EH (cell line): ENCODE data around the gene POLN.
A peak's percentile ranks its signal among the peaks of the same experiment; 100 is the strongest.

ENCODE experiments used
- DNase-seq: peaks from one replicate; pipeline ENCODE4 v3.0.0-alpha.2; 2015; ENCODE audit warnings: low read depth

Gene POLN

DNA sequence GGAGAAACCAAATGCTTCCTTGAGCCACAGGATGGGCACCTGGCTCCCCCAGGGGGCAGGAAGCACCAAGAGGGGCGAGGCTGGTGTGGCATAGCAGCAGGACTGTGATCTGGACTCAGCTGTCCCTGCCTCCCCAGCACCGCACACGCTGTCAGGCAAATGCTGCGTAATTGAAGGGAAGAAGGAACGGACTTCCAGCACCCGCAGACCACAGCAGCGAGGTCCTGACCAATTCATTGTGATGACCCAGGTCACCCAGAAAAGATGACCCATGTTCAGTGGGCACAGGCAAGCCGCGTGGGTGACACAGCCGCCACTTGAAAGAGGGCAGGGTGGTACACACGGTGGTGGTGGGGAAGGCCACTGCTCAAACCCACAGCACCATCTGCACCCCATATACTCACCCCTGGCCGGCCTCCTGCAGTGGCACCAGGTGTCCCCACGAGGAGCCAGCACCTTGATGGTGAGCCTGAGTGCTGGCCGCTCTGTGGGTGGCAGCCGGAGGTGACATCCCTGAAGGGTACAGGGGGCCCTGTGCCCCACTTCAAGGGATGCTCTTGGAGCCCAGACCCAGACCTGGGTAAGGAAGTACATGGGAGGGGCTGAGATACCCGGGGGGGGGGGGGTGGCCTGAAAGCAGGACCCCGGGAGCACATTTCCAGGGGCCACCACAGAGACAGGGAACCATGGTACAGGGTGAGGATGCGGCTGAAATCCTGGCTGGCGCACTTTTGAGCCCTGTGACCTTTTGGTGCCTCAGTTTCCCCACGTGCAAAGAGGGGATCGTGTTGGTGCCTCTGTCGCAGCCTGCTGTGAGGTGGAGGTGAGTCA, 171.3 kb downstream of the POLN start:
- no peak for DNase-seq

GRCh38 chr4:2069986-2070385, 171.9 kb downstream of the POLN start:
- no peak for DNase-seq

- DNase-seq = no peak
Measured at GRCh38 chr4:2069161-2069971, 172.6 kb downstream of the POLN start.

DNA sequence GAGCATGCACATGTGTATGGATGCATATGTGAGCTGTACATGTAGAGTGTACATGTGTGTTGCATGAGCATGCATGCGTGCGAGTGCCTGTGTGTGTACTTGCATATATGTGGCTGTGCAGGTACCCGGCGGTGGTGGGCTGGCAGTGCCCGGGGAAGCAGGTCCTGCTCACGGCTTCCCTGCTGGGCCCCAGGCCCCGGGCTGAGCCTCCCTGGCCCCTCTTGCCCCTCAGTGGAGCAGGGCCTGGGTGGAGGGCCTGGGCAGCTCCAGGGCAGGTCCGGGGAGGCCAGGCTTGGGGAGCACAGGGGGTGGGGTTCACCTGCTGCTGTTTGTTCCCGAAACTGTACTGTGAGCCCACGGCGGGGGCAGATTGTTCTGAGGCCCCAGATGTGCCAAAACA, 173.4 kb downstream of the POLN start:
- DNase-seq = no peak

- DNase-seq = no peak
Measured at GRCh38 chr4:2068198-2068470, 173.8 kb downstream of the POLN start.

DNA sequence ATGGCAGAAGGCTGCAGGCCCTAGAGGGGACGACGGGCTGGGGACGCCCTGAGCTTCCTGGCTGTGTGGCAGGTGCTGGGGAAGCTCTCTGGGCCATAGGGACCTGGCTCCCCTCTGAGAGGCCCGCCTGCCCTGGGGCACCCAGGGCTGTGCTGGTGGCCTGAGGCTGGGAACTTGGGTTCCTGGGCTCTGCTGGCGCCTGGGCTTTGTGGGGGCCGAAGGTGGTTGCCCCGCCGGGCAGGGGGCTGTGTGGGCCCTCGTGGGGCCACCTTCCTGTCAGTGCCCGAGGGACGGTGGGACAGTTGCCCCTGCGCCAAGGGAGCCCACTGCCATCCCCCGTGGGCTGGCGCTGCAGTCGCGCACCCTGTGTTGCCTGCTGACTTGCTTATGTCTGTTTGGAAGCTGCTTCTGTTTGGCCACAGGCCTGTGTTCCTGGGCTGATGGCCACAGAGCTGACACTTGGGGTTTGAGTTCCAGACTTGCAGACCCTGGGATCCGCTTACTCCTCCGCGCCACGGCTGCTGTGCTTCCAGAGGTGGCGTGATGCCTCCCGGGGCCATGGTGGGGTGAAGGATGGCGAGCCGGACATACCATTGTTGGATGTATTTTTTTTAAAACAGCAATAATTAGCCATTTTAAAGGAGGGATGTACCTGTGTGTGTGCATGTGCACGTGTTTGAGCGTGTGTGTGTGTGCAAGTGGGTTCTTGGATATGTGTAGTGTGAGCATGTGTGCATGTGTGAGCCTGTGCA, 174.3 kb downstream of the POLN start:
- DNase-seq = no peak

- DNase-seq = no peak
Measured at GRCh38 chr4:2066571-2067445, 175.1 kb downstream of the POLN start.

GRCh38 chr4:2066011-2066551, 175.8 kb downstream of the POLN start:
- DNase-seq = no peak

DNA sequence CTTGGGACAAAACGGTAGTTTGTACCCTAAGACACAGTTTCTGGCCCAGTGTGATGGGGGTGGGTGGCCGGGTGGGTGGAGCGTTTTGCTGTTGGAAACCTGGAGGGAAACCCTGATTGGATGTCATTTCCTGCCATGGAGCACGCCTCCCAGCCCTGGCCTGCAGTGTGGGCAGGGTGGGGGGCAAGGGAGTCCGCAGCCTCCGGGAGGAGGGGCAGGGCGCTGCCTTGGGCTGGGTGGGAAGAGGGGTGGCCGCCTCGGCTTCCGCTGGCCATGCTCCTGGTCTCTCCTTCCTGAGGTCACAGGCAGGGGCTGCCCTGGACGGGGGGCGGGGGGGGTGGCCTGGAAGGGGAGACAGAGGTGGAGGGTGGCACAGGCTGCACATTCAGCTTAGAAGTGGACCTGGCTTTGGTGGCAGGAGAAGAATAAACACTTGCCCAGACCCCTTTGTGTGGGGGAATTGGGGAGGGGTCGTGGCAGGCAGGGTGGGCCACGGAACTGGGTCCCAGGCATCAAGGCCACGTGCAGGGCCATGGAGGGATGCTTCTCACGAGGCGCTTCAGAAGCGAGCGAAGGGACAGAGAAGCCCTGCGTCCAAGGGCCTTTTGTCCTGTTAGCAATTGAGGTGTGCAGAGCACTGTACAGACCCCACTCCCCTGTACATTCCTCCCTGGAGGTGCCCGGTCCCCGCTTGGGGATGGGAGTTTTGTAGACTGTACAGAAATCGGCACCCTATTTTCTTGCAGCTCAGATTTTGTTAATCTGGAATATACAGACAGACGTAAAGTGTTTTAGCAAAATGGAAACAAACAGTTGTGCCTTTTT, 176.6 kb downstream of the POLN start:
- DNase-seq = no peak

- no peak for DNase-seq
Measured at GRCh38 chr4:2064276-2064991, 177.5 kb downstream of the POLN start.

DNA sequence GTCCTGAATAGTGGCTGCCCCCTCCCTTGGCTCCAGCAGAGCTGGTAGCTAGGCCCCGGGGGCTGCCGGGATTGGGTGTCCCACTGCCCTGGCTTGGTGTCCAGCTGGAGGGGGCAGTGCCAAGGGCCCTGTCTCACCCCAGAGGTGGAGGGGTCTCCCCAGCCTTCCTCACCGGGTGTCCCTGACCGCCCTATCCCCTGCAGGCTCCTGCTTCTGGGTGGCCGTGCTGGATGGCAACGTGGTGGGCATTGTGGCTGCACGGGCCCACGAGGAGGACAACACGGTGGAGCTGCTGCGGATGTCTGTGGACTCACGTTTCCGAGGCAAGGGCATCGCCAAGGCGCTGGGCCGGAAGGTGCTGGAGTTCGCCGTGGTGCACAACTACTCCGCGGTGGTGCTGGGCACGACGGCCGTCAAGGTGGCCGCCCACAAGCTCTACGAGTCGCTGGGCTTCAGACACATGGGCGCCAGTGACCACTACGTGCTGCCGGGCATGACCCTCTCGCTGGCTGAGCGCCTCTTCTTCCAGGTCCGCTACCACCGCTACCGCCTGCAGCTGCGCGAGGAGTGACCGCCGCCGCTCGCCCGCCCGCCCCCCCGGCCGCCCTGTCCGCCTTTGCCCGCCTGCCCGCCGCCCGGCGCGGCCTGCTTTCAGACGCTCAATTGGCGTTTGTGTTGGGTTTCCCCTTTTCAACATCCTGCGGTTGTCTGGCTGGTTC, 178.2 kb downstream of the POLN start:
- DNase-seq = no peak

DNA sequence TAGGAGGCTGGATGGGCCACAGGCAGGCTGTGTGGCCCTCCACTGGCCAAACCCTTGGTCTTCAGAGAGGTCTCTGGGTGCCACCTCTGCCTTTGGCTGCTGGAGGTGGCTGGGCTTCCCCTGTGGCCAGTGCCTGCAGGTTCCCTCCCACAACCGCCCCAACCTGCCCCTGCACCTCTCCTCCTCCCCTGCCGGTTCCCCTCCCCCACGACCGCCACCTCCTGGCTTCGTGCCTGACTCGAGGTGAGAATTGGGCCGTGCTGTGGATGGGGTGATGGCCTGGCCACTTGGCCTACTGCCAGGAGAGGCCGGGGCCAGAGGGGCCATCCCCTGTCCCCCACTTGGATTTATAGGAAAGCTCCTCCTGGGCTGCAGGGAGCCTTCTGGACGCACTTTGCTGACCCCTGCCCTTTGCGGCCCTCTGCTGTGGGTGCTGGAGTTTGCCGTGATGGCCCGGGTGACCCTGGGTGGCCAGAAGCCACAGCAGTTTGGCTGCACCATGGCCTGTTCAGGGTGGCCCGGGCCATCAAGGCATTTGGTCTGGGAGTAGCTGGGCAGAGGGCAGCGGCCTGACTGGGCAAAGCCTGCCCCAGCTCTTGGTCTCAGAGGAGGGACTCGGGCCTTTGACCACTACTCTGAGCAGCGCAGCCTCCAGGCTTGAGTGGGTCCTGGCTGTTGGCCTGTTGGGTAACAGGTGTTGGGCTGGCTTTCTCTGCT, 179.0 kb downstream of the POLN start:
- DNase-seq = no peak

- DNase-seq = no peak
Measured at GRCh38 chr4:2062168-2062807, 179.6 kb downstream of the POLN start.

DNA sequence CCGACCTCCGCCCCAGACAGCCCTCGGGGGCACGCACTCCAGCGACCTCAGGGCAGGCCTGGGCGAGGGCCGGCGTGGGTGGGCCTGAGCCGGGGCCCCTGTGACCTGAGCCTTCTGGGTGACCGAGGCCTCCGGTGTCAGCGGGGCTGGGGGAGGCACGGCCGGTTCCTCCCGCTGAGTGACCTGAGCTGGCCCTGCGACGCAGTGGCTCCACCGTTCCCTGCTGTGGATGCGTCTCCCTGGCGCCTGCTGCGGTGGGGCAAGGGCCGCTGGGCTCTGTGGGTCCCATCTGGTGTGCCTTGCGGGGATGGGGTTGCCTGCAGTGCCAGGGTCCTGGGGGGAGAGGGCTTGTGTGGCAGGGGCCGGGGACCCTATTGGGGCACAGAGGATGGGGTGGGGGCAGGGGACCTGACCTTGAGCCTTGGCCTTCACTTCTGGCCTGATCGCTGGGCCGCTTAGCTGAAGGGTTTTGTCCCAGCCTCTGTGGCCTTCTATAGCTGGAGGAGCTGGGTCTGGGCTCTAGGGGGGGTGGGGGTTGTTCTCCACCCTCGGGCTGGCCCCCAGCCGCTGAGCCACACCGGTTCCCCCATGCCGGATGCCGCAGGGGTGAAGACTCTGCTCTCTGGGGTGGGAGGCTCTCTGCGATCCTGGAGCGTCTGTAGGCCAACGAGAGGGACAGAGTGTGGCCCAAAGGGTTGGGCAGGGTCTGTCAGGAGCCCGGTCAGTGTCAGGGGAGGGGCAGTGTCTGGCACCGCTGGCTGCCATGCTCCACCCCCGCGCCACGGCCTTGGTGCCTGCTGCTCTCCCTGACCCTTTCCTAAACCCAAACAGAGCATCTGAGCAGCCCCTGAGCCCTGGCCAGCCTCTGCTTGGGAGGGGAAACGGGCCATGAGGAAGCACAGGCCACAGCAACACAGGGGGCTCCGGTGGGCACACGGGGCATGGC, 180.5 kb downstream of the POLN start:
- DNase-seq = no peak

DNA sequence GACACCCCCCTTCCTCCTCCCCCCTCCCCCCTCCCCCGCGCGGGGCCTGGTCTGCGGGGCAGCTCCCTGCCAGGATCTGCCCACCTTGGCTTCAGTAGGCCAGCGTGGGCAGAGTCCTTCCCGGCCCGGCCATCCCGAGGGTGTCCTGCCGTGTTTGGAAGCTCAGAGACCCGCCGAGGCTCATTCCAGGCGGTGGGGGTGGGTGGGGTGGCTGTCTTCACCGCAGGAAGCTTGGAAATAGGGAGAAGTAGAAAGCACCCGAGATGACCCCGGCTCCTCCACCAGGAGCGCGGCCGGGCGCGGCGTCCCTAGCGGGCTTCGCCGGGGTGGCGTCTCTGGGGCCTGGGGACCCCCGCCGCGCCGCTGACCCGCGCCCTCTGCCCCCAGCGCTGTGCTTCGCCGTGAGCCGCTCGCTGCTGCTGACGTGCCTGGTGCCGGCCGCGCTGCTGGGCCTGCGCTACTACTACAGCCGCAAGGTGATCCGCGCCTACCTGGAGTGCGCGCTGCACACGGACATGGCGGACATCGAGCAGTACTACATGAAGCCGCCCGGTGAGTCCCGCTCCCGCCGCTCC, 181.2 kb downstream of the POLN start:
- DNase-seq = no peak

GRCh38 chr4:2059726-2060602, 182.0 kb downstream of the POLN start:
- peak; percentile 15 for DNase-seq
